Stomach (tissue), 9 donors: Measurements from ENCODE around the gene JAKMIP1. TPM values are rescaled to one million over a fixed set of nuclear protein-coding genes. Genes with fewer than 3 reads are reported as not detected.

Experiments
- DNase-seq, 2 donors: peaks; one replicate each; pipeline versions ENCODE4 v3.0.0 to v3.0.0-alpha.2; 2013 to 2019
- H3K27ac ChIP-seq, 5 donors: fragments of 200-600 bp in 4 of 5; sonication (generic) in 4 of 5; one replicate each; pipeline ENCODE4 v1.5.1; 2013 to 2019; ENCODE audit warnings: mild to moderate bottlenecking in 1 of 5, moderate library complexity in 1 of 5
- H3K27me3 ChIP-seq, 3 donors: fragments of 200-600 bp; sonication (generic); one replicate each; pipeline ENCODE4 v1.5.1; 2017 to 2019; ENCODE audit warnings: mixed run types in 1 of 3
- H3K36me3 ChIP-seq, 4 donors: fragments of 200-600 bp; sonication (generic); 1 replicate in 3 of 4; 2 replicates in 1 of 4; pipeline ENCODE4 v1.5.1; 2016 to 2019
- H3K4me1 ChIP-seq, 4 donors: fragments of 200-600 bp; sonication (generic); one replicate each; pipeline ENCODE4 v1.5.1; 2016 to 2019
- H3K4me3 ChIP-seq, 4 donors: fragments of 200-600 bp; sonication (generic) in 3 of 4; one replicate each; pipeline ENCODE4 v1.5.1; 2016 to 2019; ENCODE audit warnings: mild to moderate bottlenecking in 1 of 4
- H3K9me3 ChIP-seq, 4 donors: fragments of 200-600 bp; sonication (generic); one replicate each; pipeline ENCODE4 v1.5.1; 2016 to 2019
- EP300 ChIP-seq: sonication (generic); formaldehyde crosslinking; IDR thresholded peaks from one replicate; pipeline ENCODE4 v1.6.1; 2017; ENCODE audit warnings: antibody characterized with exemption
- POLR2A ChIP-seq, 4 donors: fragments of 450-650 bp; IDR thresholded peaks; one replicate each; pipeline ENCODE4 v1.6.1; 2016; ENCODE audit warnings: antibody characterized with exemption in 4 of 4, control low read depth in 2 of 4, mild to moderate bottlenecking in 1 of 4, moderate library complexity in 1 of 4
- POLR2AphosphoS5 ChIP-seq, 3 donors: sonication (generic); formaldehyde crosslinking; IDR thresholded peaks; one replicate each; pipeline ENCODE4 v1.6.1; 2016; ENCODE audit warnings: antibody characterized with exemption in 3 of 3
- WGBS, 5 donors: extraction: QIAGEN DNeasy Blood & Tissue Kit in 3 of 5; methylation state at CpG; one replicate each; pipeline versions ENCODE4 v1.1.5 to v1.1.7; 2013 to 2018; 5-methylcytosine and 5-hydroxymethylcytosine counted together
- intact Hi-C: fragments of 100-400 bp; cut with DNase I; formaldehyde crosslinking; loops from one replicate; pipeline ENCODE4 v1.15.1; 2023; ENCODE audit warnings: low total_unique reads
- polyA plus RNA-seq, 3 donors: library from polyadenylated mRNA; stranded (reverse); fragments of 200-250 nt; gene quantifications; one replicate each; pipeline ENCODE4 v1.2.3, GENCODE V29; 2013
- total RNA-seq, 5 donors: library from RNA; depleted of rRNA; stranded (reverse); fragments of >200 nt; gene quantifications; one replicate each; pipeline versions ENCODE4 v1.1.0 to v1.2.3, GENCODE V29; 2014 to 2016
- TF ChIP-seq, protein P1 (sequence below), 7 experiments: fragments of 450-650 bp in 4 of 7; fragments of 200-600 bp in 3 of 7; sonication (generic) in 3 of 7; IDR thresholded peaks; one replicate each; pipeline ENCODE4 v1.5.1; 2016 to 2019; ENCODE audit warnings: antibody characterized with exemption in 7 of 7, control low read depth in 2 of 7, mild to moderate bottlenecking in 1 of 7
- donor health status: healthy with polysubstance abuse.
- donor health status: Bipolar disorder and iron deficiency.
- donor health status: healthy.

Gene JAKMIP1
- total and polyA plus RNA-seq, 8 donors = 0.18 to 10.3 (median 0.54) TPM; not detected in 2

DNA sequence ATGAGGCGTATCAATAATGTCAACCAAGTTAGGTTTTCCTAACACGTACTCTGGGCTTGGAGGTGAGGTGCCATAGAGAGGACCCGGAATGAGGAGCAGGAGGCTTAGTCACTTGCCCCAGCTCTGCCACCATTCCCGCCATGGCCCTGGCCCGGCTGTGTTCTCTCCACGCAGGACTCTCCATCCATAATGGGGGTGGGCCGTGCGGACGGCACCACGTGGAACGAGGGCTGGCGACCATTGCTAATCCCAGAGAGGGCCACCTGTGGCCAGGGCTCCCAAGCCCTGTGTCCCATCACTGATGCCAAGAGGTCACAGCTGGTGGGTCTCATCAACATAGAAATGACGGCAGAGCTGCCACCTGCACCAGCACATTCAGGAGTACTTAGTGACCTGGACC lies 76.4 kb downstream of the JAKMIP1 start:
- no peak overlapping the region for H3K27ac ChIP-seq
- 92 to 97% (median 95%) methylated on average over 12 to 13 of the region's 13 CpGs for WGBS, 5 donors
- no peaks in the 10 kb centered on the region for H3K36me3 ChIP-seq
- intact Hi-C loops = no loop called here
- H3K4me1 ChIP-seq = no peaks in the 10 kb centered on the region
- TF ChIP-seq POLR2A (IDR thresholded peaks at IDR 0.05) = no peak
- TF ChIP-seq, protein P1, sequence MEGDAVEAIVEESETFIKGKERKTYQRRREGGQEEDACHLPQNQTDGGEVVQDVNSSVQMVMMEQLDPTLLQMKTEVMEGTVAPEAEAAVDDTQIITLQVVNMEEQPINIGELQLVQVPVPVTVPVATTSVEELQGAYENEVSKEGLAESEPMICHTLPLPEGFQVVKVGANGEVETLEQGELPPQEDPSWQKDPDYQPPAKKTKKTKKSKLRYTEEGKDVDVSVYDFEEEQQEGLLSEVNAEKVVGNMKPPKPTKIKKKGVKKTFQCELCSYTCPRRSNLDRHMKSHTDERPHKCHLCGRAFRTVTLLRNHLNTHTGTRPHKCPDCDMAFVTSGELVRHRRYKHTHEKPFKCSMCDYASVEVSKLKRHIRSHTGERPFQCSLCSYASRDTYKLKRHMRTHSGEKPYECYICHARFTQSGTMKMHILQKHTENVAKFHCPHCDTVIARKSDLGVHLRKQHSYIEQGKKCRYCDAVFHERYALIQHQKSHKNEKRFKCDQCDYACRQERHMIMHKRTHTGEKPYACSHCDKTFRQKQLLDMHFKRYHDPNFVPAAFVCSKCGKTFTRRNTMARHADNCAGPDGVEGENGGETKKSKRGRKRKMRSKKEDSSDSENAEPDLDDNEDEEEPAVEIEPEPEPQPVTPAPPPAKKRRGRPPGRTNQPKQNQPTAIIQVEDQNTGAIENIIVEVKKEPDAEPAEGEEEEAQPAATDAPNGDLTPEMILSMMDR (IDR thresholded peaks at IDR 0.05) = no peak
- no peak for TF ChIP-seq POLR2AphosphoS5 (IDR thresholded peaks at IDR 0.05)
- TF ChIP-seq EP300 = no peak
- no peaks in the 10 kb centered on the region for H3K9me3 ChIP-seq
- DNase-seq = peak in 1 of 2 donors; percentile 19
- peaks cover 0 to 19% (median 0%) of the 10 kb centered on the region in 3 donors for H3K27me3 ChIP-seq
- H3K4me3 ChIP-seq = no peak overlapping the region

DNA sequence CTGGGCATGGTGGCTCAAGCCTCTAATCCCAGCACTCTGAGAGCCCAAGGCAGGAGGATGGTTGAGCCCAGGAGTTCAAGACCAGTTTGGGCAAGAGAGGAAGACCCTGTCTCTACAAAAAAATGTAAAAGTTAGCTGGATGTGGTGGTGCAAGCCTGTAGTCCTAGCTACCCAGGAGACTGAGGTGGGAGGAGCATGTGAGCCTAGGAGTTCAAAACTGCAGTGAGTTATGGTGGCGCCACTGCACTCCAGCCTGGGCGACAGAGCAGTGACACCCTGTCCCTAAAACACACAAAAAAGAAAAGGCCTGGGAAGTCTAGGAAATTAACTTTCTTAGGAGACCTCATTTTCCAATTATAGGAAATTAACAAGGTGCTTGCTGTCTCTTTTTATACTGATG lies 76.8 kb downstream of the JAKMIP1 start:
- no peak overlapping the region for H3K27ac ChIP-seq
- no peak for TF ChIP-seq EP300
- TF ChIP-seq POLR2A (IDR thresholded peaks at IDR 0.05) = no peak
- TF ChIP-seq, protein P1 (IDR thresholded peaks at IDR 0.05) = no peak
- no peak for TF ChIP-seq POLR2AphosphoS5 (IDR thresholded peaks at IDR 0.05)
- H3K9me3 ChIP-seq = no peaks in the 10 kb centered on the region
- DNase-seq = no peak
- no peaks in the 10 kb centered on the region for H3K4me1 ChIP-seq
- H3K36me3 ChIP-seq = no peaks in the 10 kb centered on the region
- peaks cover 0 to 22% (median 0%) of the 10 kb centered on the region in 3 donors for H3K27me3 ChIP-seq
- intact Hi-C loops = no loop called here
- 70 to 83% (median 76%) methylated on average over 2 of the region's 2 CpGs for WGBS, 5 donors
- H3K4me3 ChIP-seq = no peak overlapping the region

DNA sequence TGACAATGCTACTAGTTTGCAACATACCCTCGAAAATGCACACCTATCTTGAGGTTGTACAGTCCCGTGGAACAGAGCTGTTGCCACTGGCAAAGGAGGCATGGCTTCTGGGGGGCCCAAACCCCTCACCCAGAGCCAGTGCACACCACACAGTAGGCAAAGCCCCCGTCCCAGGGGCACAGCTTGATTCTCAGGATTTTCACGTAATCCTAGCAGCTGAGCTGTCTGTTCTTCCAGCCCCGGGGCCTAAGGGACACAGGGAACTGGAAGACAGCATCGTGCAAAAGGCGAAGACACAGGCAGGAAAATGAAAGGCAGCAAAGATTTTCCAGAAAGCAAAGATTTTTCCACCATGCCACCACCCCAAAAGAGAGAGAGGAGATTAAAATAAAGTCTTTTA lies 77.2 kb downstream of the JAKMIP1 start:
- no peaks in the 10 kb centered on the region for H3K36me3 ChIP-seq
- H3K9me3 ChIP-seq = no peaks in the 10 kb centered on the region
- peaks cover 0 to 22% (median 0%) of the 10 kb centered on the region in 3 donors for H3K27me3 ChIP-seq
- TF ChIP-seq POLR2AphosphoS5 (IDR thresholded peaks at IDR 0.05) (no peak), POLR2A (IDR thresholded peaks at IDR 0.05) (no peak), EP300 (no peak)
- TF ChIP-seq, protein P1 (IDR thresholded peaks at IDR 0.05) = no peak
- intact Hi-C loops = no loop called here
- no peak overlapping the region for H3K4me3 ChIP-seq
- WGBS, 5 donors = 69 to 77% (median 76%) methylated on average over 7 of the region's 7 CpGs
- DNase-seq = peak in 1 of 2 donors; percentile 21
- H3K27ac ChIP-seq = no peak overlapping the region
- H3K4me1 ChIP-seq = no peaks in the 10 kb centered on the region

DNA sequence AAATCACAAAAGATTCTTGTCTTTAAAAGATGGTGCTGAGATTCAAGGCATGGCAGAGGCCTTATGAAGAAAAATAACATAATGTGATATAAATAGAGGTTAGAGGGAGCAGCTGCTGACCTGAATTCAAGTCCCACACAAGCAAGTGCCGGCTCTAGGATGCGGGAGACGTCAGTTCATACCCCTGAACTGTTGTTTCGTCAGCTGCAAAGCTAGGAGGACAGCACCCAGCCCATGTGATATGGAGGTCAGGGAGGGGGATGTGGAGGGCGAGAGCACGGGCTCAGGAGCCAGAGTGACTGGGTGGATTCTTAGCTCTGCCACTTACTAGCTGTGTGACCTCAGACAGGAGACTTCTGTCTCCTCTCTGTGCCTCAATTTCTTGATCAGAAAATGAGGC lies 77.9 kb downstream of the JAKMIP1 start:
- no peak for TF ChIP-seq POLR2A (IDR thresholded peaks at IDR 0.05)
- no peak for TF ChIP-seq EP300
- TF ChIP-seq POLR2AphosphoS5 (IDR thresholded peaks at IDR 0.05) = no peak
- TF ChIP-seq, protein P1 (IDR thresholded peaks at IDR 0.05) = no peak
- no peak overlapping the region for H3K4me3 ChIP-seq
- intact Hi-C loops = no loop called here
- no peak overlapping the region for H3K27ac ChIP-seq
- no peaks in the 10 kb centered on the region for H3K9me3 ChIP-seq
- no peaks in the 10 kb centered on the region for H3K4me1 ChIP-seq
- peaks cover 0 to 16% (median 0%) of the 10 kb centered on the region in 3 donors for H3K27me3 ChIP-seq
- 63 to 78% (median 73%) methylated on average over 6 of the region's 6 CpGs for WGBS, 5 donors
- H3K36me3 ChIP-seq = no peaks in the 10 kb centered on the region
- DNase-seq = no peak
